OCI-LY3 (cell line): ENCODE measurements around the gene CYTIP.

ENCODE experiments used
- H2AFZ ChIP-seq: fragments of 200-600, 300-600 bp; shearing (Covaris generic); 2 replicates; pipeline ENCODE4 v1.6.0; 2014; ENCODE audit warnings: antibody characterized with exemption, low read depth, low read length
- H3K27ac ChIP-seq: fragments of 200-600, 300-600 bp; sonication (generic); 2 replicates; pipeline ENCODE4 v1.5.1; 2014; ENCODE audit warnings: mild to moderate bottlenecking, low read length, moderate library complexity, mixed read lengths
- H3K27me3 ChIP-seq: fragments of 200-600, 300-600 bp; sonication (generic); 2 replicates; pipeline ENCODE4 v1.6.1; 2014; ENCODE audit warnings: low read depth, low read length, mixed read lengths
- H3K36me3 ChIP-seq: fragments of 200-600, 300-600 bp; sonication (generic); replicated peaks from 2 replicates; pipeline ENCODE3; 2014; ENCODE audit warnings: low read depth, low read length, mixed read lengths
- H3K4me1 ChIP-seq: fragments of 300-600, 200-600 bp; sonication (generic); 2 replicates; pipeline ENCODE4 v1.6.1; 2014; ENCODE audit warnings: low read length, mixed read lengths
- H3K4me2 ChIP-seq: fragments of 200-600, 300-600 bp; sonication (generic); 2 replicates; pipeline ENCODE4 v1.6.1; 2014; ENCODE audit warnings: low read length, mixed read lengths
- H3K4me3 ChIP-seq: fragments of 300-600, 200-600 bp; sonication (generic); 2 replicates; pipeline ENCODE4 v1.5.1; 2014; ENCODE audit warnings: antibody characterized with exemption, mild to moderate bottlenecking, low read length, moderate library complexity
- H3K79me2 ChIP-seq: fragments of 300-600, 200-600 bp; shearing (Covaris generic); 2 replicates; pipeline ENCODE4 v1.6.1; 2014; ENCODE audit warnings: mild to moderate bottlenecking, low read length, mixed read lengths
- H3K9ac ChIP-seq: fragments of 300-600, 200-600 bp; shearing (Covaris generic); 2 replicates; pipeline ENCODE4 v1.6.0; 2014; ENCODE audit warnings: mild to moderate bottlenecking, low read length, moderate library complexity
- H3K9me3 ChIP-seq: fragments of 200-600, 300-600 bp; shearing (Covaris generic); 2 replicates; pipeline ENCODE4 v1.6.1; 2014; ENCODE audit warnings: low read length, mixed read lengths; ENCODE audit not compliant: insufficient read depth
- H4K20me1 ChIP-seq: fragments of 200-600, 300-600 bp; sonication (generic); 2 replicates; pipeline ENCODE4 v1.6.1; 2016; ENCODE audit warnings: low read length, mixed read lengths; ENCODE audit not compliant: insufficient read depth
- CTCF ChIP-seq: fragments of 200-600, 300-600 bp; sonication (generic); IDR thresholded peaks from 2 replicates; pipeline ENCODE4 v1.5.1; 2014; ENCODE audit warnings: antibody characterized with exemption, low read length, low read depth
- EZH2phosphoT487 ChIP-seq: fragments of 200-600 bp; shearing (Covaris generic); IDR thresholded peaks from 2 replicates; pipeline ENCODE4 v1.6.1; 2018; ENCODE audit warnings: antibody characterized with exemption, mixed run types, low read depth

The CYTIP gene

DNA sequence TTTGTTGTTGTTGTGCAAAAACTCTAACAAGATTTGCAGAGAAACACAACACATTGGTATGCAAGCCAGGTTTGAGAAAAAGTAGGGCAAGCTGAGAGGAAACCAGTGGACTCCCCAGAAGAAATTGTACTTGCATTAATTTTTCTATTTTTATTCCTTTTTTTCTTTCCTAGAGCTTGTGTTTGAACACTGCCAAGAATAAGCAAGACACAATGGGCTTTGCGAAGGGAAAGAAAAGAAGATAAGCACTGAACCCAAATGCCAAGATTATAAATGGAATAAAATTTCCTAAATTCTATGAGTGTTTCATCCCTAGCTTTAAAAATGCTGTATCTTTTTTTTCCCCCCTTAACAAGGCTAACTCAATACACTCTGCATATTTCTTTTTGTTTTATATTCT lies 17.0 kb upstream of the CYTIP start:
- H3K9me3 ChIP-seq: no peaks in the 10 kb centered on the region
- TF ChIP-seq CTCF (no peak), EZH2phosphoT487 (no peak)
- no peak overlapping the region for H3K4me2 ChIP-seq
- H3K36me3 ChIP-seq: no peaks in the 10 kb centered on the region
- H3K79me2 ChIP-seq: no peaks in the 10 kb centered on the region
- no peak overlapping the region for H3K27ac ChIP-seq
- no peaks in the 10 kb centered on the region for H4K20me1 ChIP-seq
- no peak overlapping the region for H2AFZ ChIP-seq
- no peak overlapping the region for H3K4me3 ChIP-seq
- H3K4me1 ChIP-seq: peaks cover 24% of the 10 kb centered on the region
- H3K27me3 ChIP-seq: no peaks in the 10 kb centered on the region
- H3K9ac ChIP-seq: no peak overlapping the region

- no peaks in the 10 kb centered on the region for H3K9me3 ChIP-seq
- no peaks in the 10 kb centered on the region for H4K20me1 ChIP-seq
- no peak overlapping the region for H3K4me2 ChIP-seq
- no peak overlapping the region for H3K4me3 ChIP-seq
- H3K4me1 ChIP-seq: peaks cover 24% of the 10 kb centered on the region
- no peak for TF ChIP-seq EZH2phosphoT487
- no peak for TF ChIP-seq CTCF
- H3K79me2 ChIP-seq: no peaks in the 10 kb centered on the region
- H3K27me3 ChIP-seq: no peaks in the 10 kb centered on the region
- no peak overlapping the region for H2AFZ ChIP-seq
- H3K27ac ChIP-seq: no peak overlapping the region
- no peak overlapping the region for H3K9ac ChIP-seq
- no peaks in the 10 kb centered on the region for H3K36me3 ChIP-seq
Observed at GRCh38 chr2:157460384-157460837, 16.5 kb upstream of the CYTIP start.

DNA sequence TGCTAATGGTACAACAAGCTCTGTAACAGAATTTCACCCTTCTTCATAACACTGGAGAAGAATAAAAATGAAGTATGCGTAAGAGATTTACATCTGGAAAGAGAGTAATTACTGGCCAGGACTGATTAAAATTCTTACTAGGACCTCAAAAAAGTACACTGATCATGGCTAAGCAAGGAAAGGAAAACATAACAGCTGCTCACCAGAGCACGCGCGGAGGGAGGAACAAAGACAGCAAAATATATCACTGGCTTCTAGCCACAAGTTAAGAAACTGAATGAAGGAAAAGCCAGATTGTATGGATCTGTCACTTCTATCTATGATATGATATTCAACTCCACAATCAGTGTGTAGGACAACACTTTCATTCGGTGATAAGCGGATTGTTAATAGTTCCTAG lies 15.6 kb upstream of the CYTIP start:
- Histone ChIP-seq H3K9me3 (no peaks in the 10 kb centered on the region), H3K36me3 (no peaks in the 10 kb centered on the region), H3K79me2 (no peaks in the 10 kb centered on the region), H2AFZ (no peak overlapping the region), H3K4me3 (no peak overlapping the region), H3K9ac (no peak overlapping the region), H3K4me2 (no peak overlapping the region), H4K20me1 (no peaks in the 10 kb centered on the region), H3K4me1 (peaks cover 20% of the 10 kb centered on the region), H3K27ac (no peak overlapping the region), H3K27me3 (no peaks in the 10 kb centered on the region)
- TF ChIP-seq EZH2phosphoT487: no peak
- no peak for TF ChIP-seq CTCF

DNA sequence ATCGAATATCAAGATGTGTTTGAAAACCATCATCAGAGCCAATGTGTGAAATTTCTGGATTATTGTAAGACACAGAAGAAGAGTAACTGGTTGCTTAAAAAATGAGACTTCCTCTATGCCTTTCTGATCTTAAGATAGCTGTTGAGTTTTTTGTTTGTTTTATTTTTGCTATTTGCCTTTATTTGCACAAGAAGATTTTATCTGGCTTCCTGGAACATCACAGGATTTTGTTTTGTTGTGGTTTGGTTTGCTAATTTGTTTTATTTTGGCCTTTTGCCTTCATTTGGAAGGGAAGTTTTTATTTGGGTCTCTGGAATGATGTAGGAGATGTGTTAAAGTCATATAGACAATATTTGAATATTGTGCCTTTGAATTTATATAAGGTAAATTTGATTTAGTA lies 3.9 kb upstream of the CYTIP start:
- no peaks in the 10 kb centered on the region for H3K9me3 ChIP-seq
- H3K36me3 ChIP-seq: peaks cover 2% of the 10 kb centered on the region
- H2AFZ ChIP-seq: no peak overlapping the region
- H3K4me2 ChIP-seq: no peak overlapping the region
- H3K9ac ChIP-seq: no peak overlapping the region
- H3K79me2 ChIP-seq: peaks cover 25% of the 10 kb centered on the region
- TF ChIP-seq CTCF: no peak
- no peaks in the 10 kb centered on the region for H3K27me3 ChIP-seq
- no peak overlapping the region for H3K27ac ChIP-seq
- no peak overlapping the region for H3K4me3 ChIP-seq
- no peaks in the 10 kb centered on the region for H4K20me1 ChIP-seq
- H3K4me1 ChIP-seq: peaks cover 28% of the 10 kb centered on the region
